Heart right ventricle (tissue), 16 donors: Measurements from ENCODE around the gene BABAM2. TPM values are rescaled to one million over a fixed set of nuclear protein-coding genes. Genes with fewer than 3 reads are reported as not detected.

Experiments used
- ATAC-seq, 8 donors: fragments of 200-7000 bp; cut with Tn5 transposase; one replicate each; pipeline ENCODE4 v1.9.1; 2020; ENCODE audit warnings: mild to moderate bottlenecking in 8 of 8, moderate library complexity in 8 of 8, moderate number of reproducible peaks in 1 of 8
- DNase-seq, 2 donors: peaks; one replicate each; pipeline ENCODE4 v3.0.0-alpha.2; 2020
- H3K27ac ChIP-seq, 10 donors: fragments of 200-600 bp; sonication (generic) in 2 of 10; one replicate each; pipeline versions ENCODE4 v1.5.0 to v1.8.0; 2020 to 2022; ENCODE audit warnings: mild to moderate bottlenecking in 3 of 10
- H3K27me3 ChIP-seq, 7 donors: fragments of 200-600 bp; one replicate each; pipeline ENCODE4 v1.8.0; 2021 to 2022; ENCODE audit warnings: mild to moderate bottlenecking in 2 of 7
- H3K36me3 ChIP-seq, 9 donors: fragments of 200-600 bp; sonication (generic) in 1 of 9; one replicate each; pipeline versions ENCODE4 v1.5.0 to v1.8.0; 2020 to 2022; ENCODE audit warnings: mild to moderate bottlenecking in 2 of 9
- H3K4me1 ChIP-seq, 9 donors: fragments of 200-600 bp; sonication (generic) in 1 of 9; one replicate each; pipeline versions ENCODE4 v1.5.0 to v1.8.0; 2020 to 2022; ENCODE audit warnings: mild to moderate bottlenecking in 4 of 9
- H3K4me3 ChIP-seq, 10 donors: fragments of 200-600 bp; sonication (generic) in 2 of 10; one replicate each; pipeline versions ENCODE4 v1.5.0 to v1.8.0; 2020 to 2022; ENCODE audit warnings: mild to moderate bottlenecking in 7 of 10, moderate library complexity in 2 of 10
- H3K9me3 ChIP-seq, 11 donors: fragments of 200-600 bp in 10 of 11; sonication (generic) in 2 of 11; one replicate each; pipeline versions ENCODE4 v1.5.0 to v1.8.0; 2013 to 2022; ENCODE audit warnings: mild to moderate bottlenecking in 2 of 11, control low read depth in 1 of 11, moderate library complexity in 1 of 11
- WGBS, 2 donors: extraction: QIAGEN DNeasy Blood & Tissue Kit; methylation state at CpG; one replicate each; pipeline ENCODE4 v1.1.7; 2013; ENCODE audit warnings: inconsistent platforms in 1 of 2; 5-methylcytosine and 5-hydroxymethylcytosine counted together
- intact Hi-C, 10 donors: fragments of 100-400 bp; cut with DNase I; formaldehyde crosslinking; loops; one replicate each; pipeline versions ENCODE4 v1.11.1 to v1.14.2; 2022
- polyA plus RNA-seq, 2 donors: library from polyadenylated mRNA; stranded (reverse); fragments of 200-250 nt; gene quantifications; one replicate each; pipeline ENCODE4 v1.2.3, GENCODE V29; 2013
- total RNA-seq, 10 donors: library from RNA; stranded (reverse); fragmentation: NEBNext Ultra II Directional in 3 of 10; extraction: Animal tissue kit (Norgen Biotek cat#: 25700) in 3 of 10; gene quantifications; one replicate each; pipeline versions ENCODE4 v1.2.1 to v1.2.4, GENCODE V29; 2021 to 2023
- TF ChIP-seq, protein P1 (sequence below), 9 donors: fragments of 200-600 bp; sonication (generic) in 2 of 9; IDR thresholded peaks; one replicate each; pipeline versions ENCODE4 v1.5.0 to v1.8.0; 2021 to 2022; ENCODE audit warnings: antibody characterized with exemption in 9 of 9, mild to moderate bottlenecking in 5 of 9, moderate library complexity in 1 of 9
- donor health status: Arrhythmogenic right ventricular cardiomyopathy.
- donor health status: ischemic (EF 13 %, LVEDD 7.1; RV severe dilation, severe dysfunction).
- donor health status: healthy with polysubstance abuse.
- donor health status: DM: no; HTN: yes; CAD: no.
- donor health status: DM: no; HTN: no; CAD: no.
- donor health status: ischemic (EF 25% LVEDD 6.9; RV normal size, moderate dysfunction).
- donor health status: ischemic (EF 25% LVEDD 5.7; RV mildly dilated, moderate dysfunction).
- donor health status: healthy.
- donor health status: DM: yes; HTN: yes; CAD: no.
- donor health status: Ischemic cardiomyopathy.
- donor health status: ischemic (EF 35%, LVEDD 5.7; RV mildly dilated, moderate dysfunction).
- donor health status: nonischemic (EF 11% LVEDD 7.7; RV severe dilation, severe dysfunction).
- donor health status: DM: yes; HTN: yes; CAD: no.
- donor health status: PGD.
- donor health status: ischemic (EF 29% LVEDD 5.4; RV normal size, mild dysfunction).
- donor health status: nonischemic (EF 23%, LVEDD 6.1; RV moderate dilation, normal function).

Gene BABAM2
- total and polyA plus RNA-seq, 12 donors: 13.3 to 83.4 (median 65.9) TPM

- Histone ChIP-seq H3K4me3 (no peak overlapping the region), H3K4me1 (no peaks in the 10 kb centered on the region), H3K27ac (no peak overlapping the region), H3K27me3 (no peaks in the 10 kb centered on the region), H3K9me3 (no peaks in the 10 kb centered on the region), H3K36me3 (no peaks in the 10 kb centered on the region)
- intact Hi-C loops: no loop called here
- no peak for DNase-seq
- TF ChIP-seq, protein P1, sequence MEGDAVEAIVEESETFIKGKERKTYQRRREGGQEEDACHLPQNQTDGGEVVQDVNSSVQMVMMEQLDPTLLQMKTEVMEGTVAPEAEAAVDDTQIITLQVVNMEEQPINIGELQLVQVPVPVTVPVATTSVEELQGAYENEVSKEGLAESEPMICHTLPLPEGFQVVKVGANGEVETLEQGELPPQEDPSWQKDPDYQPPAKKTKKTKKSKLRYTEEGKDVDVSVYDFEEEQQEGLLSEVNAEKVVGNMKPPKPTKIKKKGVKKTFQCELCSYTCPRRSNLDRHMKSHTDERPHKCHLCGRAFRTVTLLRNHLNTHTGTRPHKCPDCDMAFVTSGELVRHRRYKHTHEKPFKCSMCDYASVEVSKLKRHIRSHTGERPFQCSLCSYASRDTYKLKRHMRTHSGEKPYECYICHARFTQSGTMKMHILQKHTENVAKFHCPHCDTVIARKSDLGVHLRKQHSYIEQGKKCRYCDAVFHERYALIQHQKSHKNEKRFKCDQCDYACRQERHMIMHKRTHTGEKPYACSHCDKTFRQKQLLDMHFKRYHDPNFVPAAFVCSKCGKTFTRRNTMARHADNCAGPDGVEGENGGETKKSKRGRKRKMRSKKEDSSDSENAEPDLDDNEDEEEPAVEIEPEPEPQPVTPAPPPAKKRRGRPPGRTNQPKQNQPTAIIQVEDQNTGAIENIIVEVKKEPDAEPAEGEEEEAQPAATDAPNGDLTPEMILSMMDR (IDR thresholded peaks at IDR 0.05): no peak
- WGBS, 2 donors: 90 to 93% methylated on average over 6 of the region's 6 CpGs
- no peak for ATAC-seq
Observed at GRCh38 chr2:27869763-27870162, 20.8 kb upstream of the BABAM2 start.

GRCh38 chr2:27870724-27871123 lies 19.8 kb upstream of the BABAM2 start:
- TF ChIP-seq, protein P1 (IDR thresholded peaks at IDR 0.05): no peak
- Histone ChIP-seq H3K4me3 (no peak overlapping the region), H3K27ac (no peak overlapping the region), H3K9me3 (peaks cover 0 to 2% (median 0%) of the 10 kb centered on the region in 11 donors), H3K27me3 (no peaks in the 10 kb centered on the region), H3K36me3 (no peaks in the 10 kb centered on the region), H3K4me1 (no peaks in the 10 kb centered on the region)
- no peak for DNase-seq
- no peak for ATAC-seq
- WGBS, 2 donors: 95% methylated on average over 3 of the region's 3 CpGs
- intact Hi-C loops: no loop called here

- DNase-seq (no peak), ATAC-seq (no peak)
- Histone ChIP-seq H3K9me3 (peaks cover 0 to 13% (median 0%) of the 10 kb centered on the region in 11 donors), H3K27ac (no peak overlapping the region), H3K27me3 (no peaks in the 10 kb centered on the region), H3K36me3 (no peaks in the 10 kb centered on the region), H3K4me1 (no peaks in the 10 kb centered on the region), H3K4me3 (no peak overlapping the region)
- TF ChIP-seq, protein P1 (IDR thresholded peaks at IDR 0.05): no peak
- intact Hi-C loops: no loop called here
- WGBS, 2 donors: 96 to 98% methylated on average over 3 of the region's 3 CpGs
Observed at GRCh38 chr2:27871802-27872201, 18.7 kb upstream of the BABAM2 start.

DNA sequence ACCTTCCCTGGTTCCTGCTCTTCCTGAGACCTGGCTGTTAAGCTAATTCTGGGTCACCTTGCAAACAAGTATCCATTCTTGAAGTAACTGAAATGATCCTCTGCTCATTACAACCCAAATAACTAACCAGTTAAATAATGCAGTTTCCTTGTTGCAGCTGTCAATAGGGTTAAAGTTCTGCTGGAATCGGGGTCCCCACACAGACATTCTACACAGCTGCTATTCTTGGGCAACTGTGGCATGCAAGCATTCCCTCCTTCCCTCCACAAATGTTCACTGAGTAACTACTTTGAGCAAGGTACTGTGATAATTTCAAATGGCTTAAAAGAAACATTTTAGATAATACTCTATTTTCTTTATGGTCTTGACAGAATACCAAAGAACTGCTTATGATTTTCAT lies 17.4 kb upstream of the BABAM2 start:
- Histone ChIP-seq H3K36me3 (no peaks in the 10 kb centered on the region), H3K4me1 (no peaks in the 10 kb centered on the region), H3K4me3 (no peak overlapping the region), H3K9me3 (peaks cover 0 to 15% (median 0%) of the 10 kb centered on the region in 11 donors), H3K27me3 (no peaks in the 10 kb centered on the region), H3K27ac (no peak overlapping the region)
- intact Hi-C loops: no loop called here
- TF ChIP-seq, protein P1 (IDR thresholded peaks at IDR 0.05): no peak
- ATAC-seq (no peak), DNase-seq (no peak)
- 75 to 89% methylated on average over 1 of the region's 1 CpG for WGBS, 2 donors
